Prostate gland (tissue), 2 donors: Measurements from ENCODE around the gene SRGAP3. TPM values are rescaled to one million over a fixed set of nuclear protein-coding genes. Genes with fewer than 3 reads are reported as not detected.

Experiments
- DNase-seq: peaks from one replicate; pipeline ENCODE4 v3.0.0-alpha.2; 2019; ENCODE audit warnings: low spot score
- H3K27ac ChIP-seq, 2 donors: fragments of 200-600 bp; sonication (generic); 2 replicates each; pipeline ENCODE4 v1.5.1; 2017 to 2019
- H3K27me3 ChIP-seq: fragments of 200-600 bp; sonication (generic); replicated peaks from 2 replicates; pipeline ENCODE4 v1.5.1; 2019; ENCODE audit not compliant: insufficient read depth
- H3K36me3 ChIP-seq, 2 donors: fragments of 200-600 bp; sonication (generic); 1 replicate in 1 of 2; 2 replicates in 1 of 2; pipeline versions ENCODE4 v1.5.1 to v1.8.1; 2017 to 2019
- H3K4me1 ChIP-seq: fragments of 200-600 bp; sonication (generic); replicated peaks from 2 replicates; pipeline ENCODE4 v1.5.1; 2019
- H3K4me3 ChIP-seq, 2 donors: fragments of 200-600 bp; sonication (generic); 2 replicates each; pipeline ENCODE4 v1.5.1; 2017 to 2019
- H3K9me3 ChIP-seq: fragments of 200-600 bp; sonication (generic); 2 replicates; pipeline ENCODE4 v1.5.1; 2017
- POLR2A ChIP-seq: fragments of 450-650 bp; IDR thresholded peaks from one replicate; pipeline ENCODE4 v1.6.1; 2016; ENCODE audit warnings: antibody characterized with exemption, mild to moderate bottlenecking
- POLR2AphosphoS5 ChIP-seq: sonication (generic); formaldehyde crosslinking; IDR thresholded peaks from one replicate; pipeline ENCODE4 v1.6.1; 2017; ENCODE audit warnings: antibody characterized with exemption
- WGBS: methylation state at CpG from one replicate; pipeline ENCODE4 v1.1.5; 2018; 5-methylcytosine and 5-hydroxymethylcytosine counted together
- intact Hi-C: fragments of 100-400 bp; cut with DNase I; formaldehyde crosslinking; loops from one replicate; pipeline ENCODE4 v1.14.2; 2022
- total RNA-seq, 2 donors: library from RNA; depleted of rRNA; stranded (reverse); fragments of >200 nt; gene quantifications; one replicate each; pipeline ENCODE4 v1.1.0, GENCODE V29; 2016
- TF ChIP-seq, protein P1 (sequence below), 4 experiments: fragments of 200-600 bp in 2 of 4; fragments of 450-650 bp in 2 of 4; sonication (generic) in 2 of 4; IDR thresholded peaks; 1 replicate in 3 of 4; 2 replicates in 1 of 4; pipeline ENCODE4 v1.5.1; 2016 to 2019; ENCODE audit warnings: antibody characterized with exemption in 4 of 4, mild to moderate bottlenecking in 2 of 4, moderate library complexity in 2 of 4

The SRGAP3 gene
- total RNA-seq, 2 donors from 2014 or later, result 23.6 to 50.3 TPM

DNA sequence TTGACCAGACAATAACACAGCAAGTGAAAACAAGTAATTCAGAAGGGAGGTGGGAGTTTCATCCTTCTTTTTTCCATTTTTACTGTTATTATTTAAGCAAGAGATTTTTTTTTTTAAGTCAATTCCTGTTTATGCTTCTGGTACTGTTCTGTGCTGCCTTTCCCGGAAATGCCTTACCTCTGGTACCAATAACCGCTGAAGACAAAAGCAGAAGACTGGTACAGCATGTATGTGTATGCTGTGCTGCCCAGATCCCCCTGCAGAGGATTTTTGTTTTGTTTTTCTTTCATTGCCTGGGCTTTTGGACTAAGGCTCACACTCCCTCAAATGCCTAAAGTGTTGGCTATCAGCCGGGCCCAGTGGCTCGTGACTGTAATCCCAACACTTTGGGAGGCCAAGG, 21.3 kb upstream of the SRGAP3 start:
- DNase-seq, result no peak
- Histone ChIP-seq H3K4me1 (no peaks in the 10 kb centered on the region), H3K27ac (no peak overlapping the region), H3K27me3 (no peaks in the 10 kb centered on the region), H3K9me3 (no peaks in the 10 kb centered on the region), H3K4me3 (no peak overlapping the region), H3K36me3 (no peaks in the 10 kb centered on the region)
- intact Hi-C loops, result no loop called here
- TF ChIP-seq, protein P1, sequence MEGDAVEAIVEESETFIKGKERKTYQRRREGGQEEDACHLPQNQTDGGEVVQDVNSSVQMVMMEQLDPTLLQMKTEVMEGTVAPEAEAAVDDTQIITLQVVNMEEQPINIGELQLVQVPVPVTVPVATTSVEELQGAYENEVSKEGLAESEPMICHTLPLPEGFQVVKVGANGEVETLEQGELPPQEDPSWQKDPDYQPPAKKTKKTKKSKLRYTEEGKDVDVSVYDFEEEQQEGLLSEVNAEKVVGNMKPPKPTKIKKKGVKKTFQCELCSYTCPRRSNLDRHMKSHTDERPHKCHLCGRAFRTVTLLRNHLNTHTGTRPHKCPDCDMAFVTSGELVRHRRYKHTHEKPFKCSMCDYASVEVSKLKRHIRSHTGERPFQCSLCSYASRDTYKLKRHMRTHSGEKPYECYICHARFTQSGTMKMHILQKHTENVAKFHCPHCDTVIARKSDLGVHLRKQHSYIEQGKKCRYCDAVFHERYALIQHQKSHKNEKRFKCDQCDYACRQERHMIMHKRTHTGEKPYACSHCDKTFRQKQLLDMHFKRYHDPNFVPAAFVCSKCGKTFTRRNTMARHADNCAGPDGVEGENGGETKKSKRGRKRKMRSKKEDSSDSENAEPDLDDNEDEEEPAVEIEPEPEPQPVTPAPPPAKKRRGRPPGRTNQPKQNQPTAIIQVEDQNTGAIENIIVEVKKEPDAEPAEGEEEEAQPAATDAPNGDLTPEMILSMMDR (IDR thresholded peaks at IDR 0.05), result no peak
- TF ChIP-seq POLR2AphosphoS5 (no peak), POLR2A (no peak)
- 84% methylated on average over 4 of the region's 4 CpGs for WGBS

DNA sequence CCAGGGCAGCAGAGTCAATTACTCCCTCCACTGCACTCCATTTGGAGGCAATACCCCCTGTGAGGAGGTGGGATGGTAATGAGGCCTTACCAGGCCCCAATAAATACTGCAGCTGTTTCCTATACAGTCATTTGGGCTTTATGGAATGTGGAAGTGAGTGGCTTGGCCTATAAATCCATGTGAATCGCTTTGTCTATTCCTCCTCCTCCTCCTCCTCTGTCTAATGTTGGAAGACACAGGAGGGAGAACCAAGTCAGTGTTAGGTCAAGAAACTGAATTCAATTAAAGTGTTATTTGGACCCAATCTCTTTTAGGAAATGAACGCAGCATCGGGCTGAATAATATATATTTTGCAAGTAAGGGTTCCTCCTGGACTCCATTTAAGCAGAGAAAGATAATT, 17.3 kb upstream of the SRGAP3 start:
- Histone ChIP-seq H3K9me3 (no peaks in the 10 kb centered on the region), H3K27ac (no peak overlapping the region), H3K4me3 (no peak overlapping the region), H3K27me3 (no peaks in the 10 kb centered on the region), H3K4me1 (no peaks in the 10 kb centered on the region), H3K36me3 (no peaks in the 10 kb centered on the region)
- TF ChIP-seq POLR2AphosphoS5 (no peak), POLR2A (no peak)
- TF ChIP-seq, protein P1 (IDR thresholded peaks at IDR 0.05), result no peak
- intact Hi-C loops, result no loop called here
- DNase-seq, result no peak
- 76% methylated on average over 3 of the region's 3 CpGs for WGBS

DNA sequence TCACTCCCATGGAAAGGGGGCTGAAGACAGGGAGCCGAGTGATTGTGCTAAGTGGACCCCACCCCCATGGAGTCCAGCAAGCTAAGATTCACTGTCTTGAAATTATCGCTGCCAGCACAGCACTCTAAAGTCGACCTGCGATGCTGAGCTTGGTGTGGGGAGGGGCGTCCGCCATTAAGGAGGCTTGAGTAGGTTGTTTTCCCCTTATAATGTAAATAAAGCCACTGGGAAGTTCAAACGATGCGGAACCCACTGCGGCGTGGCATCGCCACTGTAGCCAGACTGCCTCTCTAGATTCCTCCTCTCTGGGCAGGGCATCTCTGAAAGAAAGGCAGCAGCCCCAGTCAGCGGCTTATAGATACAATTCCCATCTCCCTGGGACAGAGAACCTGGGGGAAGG, 10.9 kb upstream of the SRGAP3 start:
- H3K27ac ChIP-seq, result no peak overlapping the region
- no peaks in the 10 kb centered on the region for H3K27me3 ChIP-seq
- H3K36me3 ChIP-seq, result no peaks in the 10 kb centered on the region
- H3K4me3 ChIP-seq, result no peak overlapping the region
- intact Hi-C loops, result no loop called here
- no peaks in the 10 kb centered on the region for H3K4me1 ChIP-seq
- TF ChIP-seq POLR2A, result no peak
- TF ChIP-seq, protein P1 (IDR thresholded peaks at IDR 0.05), result no peak
- no peak for TF ChIP-seq POLR2AphosphoS5
- H3K9me3 ChIP-seq, result no peaks in the 10 kb centered on the region
- 78% methylated on average over 12 of the region's 12 CpGs for WGBS
- DNase-seq, result no peak

DNA sequence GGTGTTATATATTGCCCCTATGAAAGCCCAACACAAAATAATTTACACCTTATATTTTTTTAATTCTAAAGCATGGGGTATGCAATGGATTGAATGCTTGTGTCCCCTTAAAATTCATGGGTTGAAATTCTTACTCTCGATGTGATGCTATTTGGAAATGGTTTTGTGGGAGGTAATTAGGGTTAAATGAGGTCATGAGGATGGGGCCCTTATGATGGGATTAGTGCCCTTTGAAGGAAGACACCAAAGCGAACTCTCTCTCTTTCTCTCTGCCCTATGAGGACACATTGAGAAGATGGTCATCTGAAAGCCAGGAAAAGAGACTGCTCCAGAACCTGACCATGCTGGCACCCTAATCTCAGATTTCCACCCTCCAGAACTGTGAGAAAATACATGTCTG, 7.6 kb upstream of the SRGAP3 start:
- WGBS, result 97% methylated on average over 2 of the region's 2 CpGs
- intact Hi-C loops, result no loop called here

DNA sequence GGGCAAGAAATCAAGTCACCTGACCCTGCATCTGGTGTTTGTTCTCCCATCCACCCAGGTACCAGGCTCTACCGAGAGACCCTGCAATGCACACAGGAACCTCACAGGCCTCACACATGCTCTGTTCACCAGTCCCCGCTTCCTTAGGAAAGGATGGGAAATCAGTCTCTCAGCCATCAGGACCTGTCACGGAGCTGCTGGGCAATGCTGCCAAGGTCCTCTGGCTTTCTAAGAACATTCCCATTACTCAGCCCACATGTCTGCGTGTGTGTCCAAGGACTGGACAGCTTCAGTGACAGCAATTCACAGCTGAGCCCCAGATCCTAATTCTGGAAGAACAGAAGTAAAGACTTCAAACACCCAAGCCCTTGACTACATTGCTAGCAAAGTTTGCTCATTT, 6.5 kb upstream of the SRGAP3 start:
- 93% methylated on average over 4 of the region's 4 CpGs for WGBS
- no peaks in the 10 kb centered on the region for H3K27me3 ChIP-seq
- no peak overlapping the region for H3K27ac ChIP-seq
- H3K4me1 ChIP-seq, result no peaks in the 10 kb centered on the region
- H3K36me3 ChIP-seq, result no peaks in the 10 kb centered on the region
- H3K4me3 ChIP-seq, result no peak overlapping the region
- no peak for DNase-seq
- intact Hi-C loops, result no loop called here
- no peaks in the 10 kb centered on the region for H3K9me3 ChIP-seq
- TF ChIP-seq, protein P1 (IDR thresholded peaks at IDR 0.05), result no peak
- TF ChIP-seq POLR2AphosphoS5, result no peak
- TF ChIP-seq POLR2A, result no peak

More for the DNA sequence above, 7.6 kb upstream of the SRGAP3 start:
- H3K4me1 ChIP-seq, result no peaks in the 10 kb centered on the region
- H3K9me3 ChIP-seq, result no peaks in the 10 kb centered on the region
- TF ChIP-seq, protein P1 (IDR thresholded peaks at IDR 0.05), result no peak
- TF ChIP-seq POLR2A, result no peak
- TF ChIP-seq POLR2AphosphoS5, result no peak
- H3K27ac ChIP-seq, result no peak overlapping the region
- H3K36me3 ChIP-seq, result no peaks in the 10 kb centered on the region
- no peak overlapping the region for H3K4me3 ChIP-seq
- no peak for DNase-seq
- no peaks in the 10 kb centered on the region for H3K27me3 ChIP-seq
